ENCODE results near the gene CDADC1.

DNA sequence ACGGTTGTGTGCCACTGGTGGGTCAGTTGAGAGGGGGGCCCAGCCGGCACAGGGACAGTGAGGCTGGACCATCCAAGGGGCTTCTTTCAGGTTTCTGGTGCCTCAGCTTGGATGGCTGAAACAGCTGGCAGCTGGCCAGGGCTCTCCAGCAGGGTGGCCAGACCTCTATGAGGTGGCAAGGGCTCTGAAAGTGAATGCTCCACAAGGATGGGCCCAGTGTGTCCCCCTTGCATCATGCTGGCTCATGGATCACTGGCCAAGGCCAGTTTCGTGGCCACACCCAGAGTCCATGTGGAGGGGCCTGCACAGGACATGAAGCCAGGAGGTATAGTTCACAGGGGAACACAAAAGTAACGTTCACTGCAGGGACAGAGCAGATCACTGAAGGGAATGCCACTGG lies 49.6 kb downstream of the CDADC1 start:
- TF ChIP-seq EZH2 (IDR thresholded peaks at IDR 0.05) (no peak), POLR2AphosphoS5 (IDR thresholded peaks at IDR 0.05; ENCODE audit: borderline replicate concordance, low read depth, low read length) (no peak)

Measured in SK-N-MC (cell line).